Prostate gland (tissue), 2 donors: ENCODE data around the gene HMGCR.

Experiments
- POLR2AphosphoS5 ChIP-seq: sonication (generic); formaldehyde crosslinking; IDR thresholded peaks from one replicate; pipeline ENCODE4 v1.6.1; 2017; ENCODE audit warnings: antibody characterized with exemption
- TF ChIP-seq, protein P1 (sequence below), 4 experiments: fragments of 200-600 bp in 2 of 4; fragments of 450-650 bp in 2 of 4; sonication (generic) in 2 of 4; IDR thresholded peaks; 1 replicate in 3 of 4; 2 replicates in 1 of 4; pipeline ENCODE4 v1.5.1; 2016 to 2019; ENCODE audit warnings: antibody characterized with exemption in 4 of 4, mild to moderate bottlenecking in 2 of 4, moderate library complexity in 2 of 4

DNA sequence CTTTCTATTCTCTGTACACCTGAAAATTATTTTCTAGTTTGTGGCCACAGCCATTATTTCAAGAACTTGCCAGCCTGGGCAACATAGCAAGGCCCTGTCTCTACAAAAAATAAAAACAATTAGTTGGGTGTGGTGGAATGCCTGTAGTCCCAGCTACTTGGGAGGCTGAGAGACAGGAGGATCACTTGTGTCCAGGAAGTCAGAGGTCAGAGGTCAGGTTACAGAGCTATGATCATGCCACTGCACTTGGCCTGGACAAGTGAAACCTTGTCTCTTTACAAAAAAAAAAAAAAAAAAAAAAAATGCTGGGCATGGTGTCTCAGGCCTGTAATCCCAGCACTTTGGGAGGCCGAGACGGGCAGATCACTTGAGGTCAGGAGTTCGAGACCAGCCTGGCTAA, 58.3 kb downstream of the HMGCR start:
- TF ChIP-seq, protein P1, sequence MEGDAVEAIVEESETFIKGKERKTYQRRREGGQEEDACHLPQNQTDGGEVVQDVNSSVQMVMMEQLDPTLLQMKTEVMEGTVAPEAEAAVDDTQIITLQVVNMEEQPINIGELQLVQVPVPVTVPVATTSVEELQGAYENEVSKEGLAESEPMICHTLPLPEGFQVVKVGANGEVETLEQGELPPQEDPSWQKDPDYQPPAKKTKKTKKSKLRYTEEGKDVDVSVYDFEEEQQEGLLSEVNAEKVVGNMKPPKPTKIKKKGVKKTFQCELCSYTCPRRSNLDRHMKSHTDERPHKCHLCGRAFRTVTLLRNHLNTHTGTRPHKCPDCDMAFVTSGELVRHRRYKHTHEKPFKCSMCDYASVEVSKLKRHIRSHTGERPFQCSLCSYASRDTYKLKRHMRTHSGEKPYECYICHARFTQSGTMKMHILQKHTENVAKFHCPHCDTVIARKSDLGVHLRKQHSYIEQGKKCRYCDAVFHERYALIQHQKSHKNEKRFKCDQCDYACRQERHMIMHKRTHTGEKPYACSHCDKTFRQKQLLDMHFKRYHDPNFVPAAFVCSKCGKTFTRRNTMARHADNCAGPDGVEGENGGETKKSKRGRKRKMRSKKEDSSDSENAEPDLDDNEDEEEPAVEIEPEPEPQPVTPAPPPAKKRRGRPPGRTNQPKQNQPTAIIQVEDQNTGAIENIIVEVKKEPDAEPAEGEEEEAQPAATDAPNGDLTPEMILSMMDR (IDR thresholded peaks at IDR 0.05): no peak
- no peak for TF ChIP-seq POLR2AphosphoS5
